ENCODE results near the gene ASTN2.

Gene ASTN2

DNA sequence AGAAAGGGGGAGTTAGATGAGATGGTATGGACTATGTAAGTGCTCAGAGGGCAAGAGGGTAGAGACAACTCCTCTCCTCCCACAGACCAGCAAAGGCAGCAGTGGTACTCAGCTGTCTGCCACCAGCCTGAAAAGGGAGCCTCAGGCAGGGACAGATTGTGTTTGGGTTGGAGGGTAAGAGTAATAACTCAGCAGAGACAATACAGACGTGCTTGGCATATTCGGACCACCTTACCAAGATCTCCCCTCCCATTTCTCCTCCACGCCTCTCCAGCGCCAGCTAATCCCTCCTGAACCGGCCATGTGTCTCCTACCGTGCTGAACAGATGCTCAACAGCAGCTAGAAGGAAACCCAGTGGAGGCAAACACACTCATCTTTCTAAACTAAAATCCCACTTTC is 180.8 kb downstream of the ASTN2 start:
- DNase-seq: no peak

DNA sequence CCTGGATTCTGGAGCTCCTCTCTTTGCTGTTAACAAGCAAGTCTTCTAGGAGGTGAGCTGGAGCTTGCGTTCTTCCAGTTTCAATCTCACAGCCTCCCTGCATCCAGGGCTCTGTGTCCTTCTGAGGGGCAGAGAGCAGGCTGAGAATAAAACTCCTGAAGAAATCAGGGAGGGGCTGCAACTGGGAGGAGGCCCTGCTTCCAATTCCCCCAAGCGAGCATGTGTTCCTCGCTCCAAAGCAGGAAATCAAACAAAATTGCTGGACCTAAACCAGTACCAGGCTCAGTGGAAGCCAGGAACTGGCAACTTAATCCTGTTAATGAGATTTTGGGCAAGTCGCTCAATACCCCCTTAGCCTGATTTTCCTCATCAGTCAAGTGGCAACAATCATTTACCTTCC is 181.8 kb downstream of the ASTN2 start:
- DNase-seq: no peak

DNA sequence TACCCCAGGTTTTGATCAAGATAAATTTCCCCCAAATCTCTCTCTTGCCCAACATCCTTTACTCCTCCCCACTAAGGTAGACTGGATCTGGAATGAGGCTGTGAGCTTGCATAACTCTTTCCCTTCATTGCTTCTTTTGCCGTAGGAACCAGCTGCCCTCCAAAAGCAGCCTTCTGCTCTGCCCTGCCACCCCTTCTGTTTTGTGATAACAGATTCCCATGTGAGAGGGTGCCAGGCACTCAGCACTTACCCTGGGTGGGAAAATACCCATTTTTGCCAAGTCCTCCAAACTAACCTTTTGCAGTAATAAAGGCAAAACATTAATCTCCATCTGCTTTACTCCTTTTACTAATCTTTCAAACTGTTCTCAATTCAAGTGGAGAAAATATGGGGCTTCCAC is 182.6 kb downstream of the ASTN2 start:
- DNase-seq: no peak

DNA sequence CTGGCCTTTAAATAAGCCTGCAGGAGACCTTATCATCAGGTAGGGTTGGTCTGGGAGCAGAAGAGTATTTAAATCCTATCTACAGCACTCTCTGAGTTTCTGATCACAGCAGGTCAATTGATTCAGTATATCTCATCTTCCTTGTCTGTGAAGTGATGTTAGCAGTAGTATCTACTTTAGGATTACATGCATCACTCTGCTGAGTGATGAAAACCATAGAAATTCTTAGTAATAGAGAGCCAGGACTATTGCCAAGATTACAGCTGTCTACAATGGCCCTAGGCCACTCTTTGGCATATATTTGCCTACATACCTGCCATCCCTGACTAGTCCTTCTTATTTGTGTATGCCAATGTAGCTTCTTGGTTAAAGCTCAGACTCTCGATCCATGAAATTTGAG is 183.8 kb downstream of the ASTN2 start:
- no peak for DNase-seq

DNA sequence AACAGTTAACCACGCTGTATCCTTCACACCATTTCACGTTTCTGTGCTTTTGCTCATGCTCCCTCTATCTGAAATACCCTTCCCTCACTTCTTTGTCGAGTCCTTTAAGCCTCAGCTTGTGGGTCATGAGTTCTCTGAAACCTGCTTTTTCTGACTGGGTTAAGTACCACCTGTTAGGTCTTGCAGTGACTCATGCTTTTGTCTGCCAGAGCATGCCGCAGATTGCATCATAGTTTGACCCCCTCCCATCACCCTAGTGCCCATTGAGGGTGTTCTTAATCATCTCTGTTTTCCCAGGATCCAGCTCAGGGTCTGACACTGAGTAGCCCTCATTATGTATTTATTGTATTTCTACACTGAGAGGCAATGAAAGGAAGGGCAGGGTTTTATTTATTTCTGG is 190.2 kb downstream of the ASTN2 start:
- DNase-seq: no peak

DNA sequence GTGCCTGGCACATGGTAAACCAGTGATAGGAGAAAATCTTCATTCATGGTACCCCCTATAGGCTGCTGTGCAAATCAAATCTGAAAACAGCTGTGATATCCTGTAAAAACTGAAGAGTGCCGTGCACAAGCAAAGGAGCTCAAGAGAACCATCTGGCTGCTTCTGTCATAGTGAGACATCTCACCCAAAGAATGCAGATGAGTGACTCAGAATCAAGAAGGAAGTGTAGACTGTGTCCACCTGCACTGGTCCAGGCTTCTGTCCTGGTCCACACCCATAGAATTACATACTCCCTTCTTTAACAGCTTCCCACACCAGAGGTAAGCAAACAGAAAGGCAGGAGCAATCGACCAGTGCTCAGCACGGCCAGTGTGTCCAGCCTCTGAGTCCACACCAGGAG is 195.9 kb downstream of the ASTN2 start:
- no peak for DNase-seq

DNA sequence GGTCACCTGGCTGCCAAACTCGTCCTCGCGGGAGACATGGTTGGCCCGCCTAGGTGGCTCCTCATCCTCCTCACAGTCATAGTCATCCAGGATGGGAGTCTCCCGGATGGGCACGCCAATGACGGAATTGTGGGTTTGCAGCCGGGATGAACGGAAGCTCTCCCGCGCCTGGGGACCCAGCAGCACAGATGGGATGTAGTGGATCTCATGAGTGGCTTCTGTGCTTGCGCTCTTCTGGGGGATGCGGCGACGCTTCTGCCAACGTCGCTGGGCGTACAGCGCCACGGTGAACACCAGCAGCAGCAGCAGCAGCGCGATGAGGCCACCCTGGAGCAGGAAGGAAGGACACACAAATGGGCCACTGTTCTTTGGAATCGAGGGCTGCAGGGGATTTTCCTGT is 200.4 kb downstream of the ASTN2 start:
- no peak for DNase-seq

DNA sequence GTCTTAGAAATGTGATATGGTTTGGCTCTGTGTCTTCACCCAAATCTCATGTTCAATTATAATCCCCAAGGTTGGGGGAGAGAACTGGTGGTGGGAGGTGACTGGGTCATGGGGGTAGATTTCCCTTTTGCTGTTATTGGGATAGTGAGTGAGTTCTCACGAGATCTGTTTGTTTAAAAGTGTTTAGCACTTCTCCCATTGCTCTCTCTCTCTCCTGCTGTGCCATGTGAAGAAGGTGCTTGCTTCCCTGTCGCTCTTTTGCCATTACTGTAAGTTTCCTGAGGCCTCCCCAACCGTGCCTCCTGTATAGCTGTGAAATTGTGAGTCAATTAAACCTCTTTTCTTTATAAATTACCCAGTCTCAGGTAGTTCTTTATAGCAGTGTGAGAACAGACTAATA is 203.6 kb downstream of the ASTN2 start:
- DNase-seq: no peak

DNA sequence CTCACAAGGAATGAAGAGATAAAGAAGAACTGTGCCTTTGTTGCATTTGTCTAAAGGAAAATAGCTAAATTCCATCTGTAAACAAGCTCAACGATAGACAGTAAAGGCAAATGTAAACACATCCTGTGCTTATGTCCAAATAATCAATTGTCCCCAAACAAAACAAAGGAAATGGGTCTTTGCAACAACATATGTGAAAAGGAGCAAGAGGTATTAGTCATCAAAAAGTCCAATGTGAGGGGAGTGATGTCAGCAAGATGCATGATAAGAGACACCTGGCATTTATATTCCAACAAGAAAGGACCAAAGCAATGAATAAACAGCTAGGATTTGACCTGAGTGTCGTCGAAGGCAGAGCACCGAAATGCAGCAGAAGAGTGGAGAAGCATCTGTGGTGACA is 209.1 kb downstream of the ASTN2 start:
- no peak for DNase-seq

DNA sequence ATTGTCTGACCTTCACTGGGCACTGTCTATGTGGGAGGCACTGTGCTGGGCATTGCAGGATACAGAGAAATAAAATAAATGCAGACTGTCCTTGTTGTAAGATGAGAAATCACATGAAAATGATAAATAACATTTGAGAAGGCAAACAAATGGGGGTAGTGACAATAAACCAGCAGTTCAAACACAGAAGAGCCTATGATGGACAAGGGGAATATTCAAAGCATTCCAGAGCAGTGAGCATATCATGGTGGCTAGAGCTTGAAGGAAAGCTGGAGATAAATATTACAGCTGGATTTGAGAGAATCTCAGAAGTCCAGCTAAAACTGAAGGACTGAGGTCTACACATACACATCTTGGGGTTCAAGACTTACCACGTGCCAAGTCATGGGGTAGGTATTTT is 209.9 kb downstream of the ASTN2 start:
- DNase-seq: no peak

DNA sequence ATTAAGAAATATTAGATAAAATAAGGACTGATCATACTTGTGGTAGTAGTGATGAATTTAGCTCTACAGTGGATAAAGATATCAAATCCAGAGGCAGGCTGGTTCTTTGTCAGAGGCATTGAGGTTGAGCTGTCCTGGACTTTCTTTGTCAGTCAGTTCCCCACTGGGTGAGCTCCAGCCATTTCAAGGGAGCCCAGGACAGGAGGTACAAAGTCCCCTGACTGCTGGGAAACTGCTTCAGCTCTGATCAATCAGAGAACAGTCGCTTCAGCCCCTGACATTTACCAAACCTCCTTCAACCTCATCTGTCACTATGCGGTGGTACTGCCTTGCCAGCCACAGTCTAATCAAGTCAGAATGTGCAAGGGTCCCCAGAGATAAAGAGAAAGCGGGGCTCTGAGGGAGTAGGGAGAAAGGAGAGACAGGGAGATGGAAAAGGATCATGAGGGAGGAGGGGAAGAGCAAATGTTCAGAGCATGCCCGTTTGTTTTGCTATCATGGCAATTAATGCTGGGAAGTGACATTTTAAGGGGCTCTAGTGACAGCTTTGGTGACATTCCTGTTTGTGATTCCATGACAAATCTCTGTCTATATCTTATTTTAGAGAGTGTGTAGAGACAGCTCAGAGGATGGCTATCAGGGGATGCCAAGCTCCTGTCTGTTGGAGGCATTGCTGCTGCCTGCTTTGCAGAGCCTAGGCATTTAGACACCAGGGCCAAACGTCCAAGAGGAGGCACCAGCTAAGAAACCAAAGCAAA is 223.2 kb downstream of the ASTN2 start:
- no peak for DNase-seq

DNA sequence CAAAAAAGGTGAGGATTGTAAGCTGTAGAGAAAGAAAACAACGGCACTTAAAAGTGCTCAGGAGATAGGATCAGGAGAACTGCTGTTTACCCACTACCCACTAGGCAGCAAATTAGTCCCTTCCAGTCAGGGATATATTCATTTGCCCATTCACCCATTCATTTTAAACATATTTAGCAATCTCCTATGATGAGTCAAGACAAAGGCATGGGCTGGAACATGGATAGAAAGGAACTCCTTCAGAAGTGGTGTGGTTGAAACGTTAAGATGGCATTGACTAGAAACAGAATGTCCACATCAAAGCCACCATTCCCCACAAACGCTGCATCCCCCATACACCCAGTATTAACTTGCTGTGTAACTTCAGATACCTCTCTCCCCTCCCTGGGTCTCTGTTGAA is 225.7 kb downstream of the ASTN2 start:
- no peak for DNase-seq

DNA sequence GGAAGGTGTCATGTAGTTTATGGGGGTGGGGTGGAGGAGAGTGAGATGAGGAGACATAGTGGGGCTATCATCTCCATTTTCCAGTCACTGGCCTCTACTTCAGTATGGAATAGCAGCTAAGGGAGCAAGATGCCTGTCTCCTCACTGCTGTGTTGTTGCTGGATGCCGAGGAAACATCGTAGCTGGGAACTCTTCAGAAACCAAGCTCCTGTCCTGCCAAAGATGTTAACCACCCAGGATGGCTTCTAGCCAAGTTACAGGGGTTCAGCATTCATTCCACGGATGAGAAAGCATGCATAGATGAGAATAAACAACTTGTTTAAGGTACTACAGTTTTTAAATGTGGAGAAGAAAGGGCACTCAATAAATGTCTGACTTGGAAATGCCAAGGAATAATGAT is 226.5 kb downstream of the ASTN2 start:
- no peak for DNase-seq

DNA sequence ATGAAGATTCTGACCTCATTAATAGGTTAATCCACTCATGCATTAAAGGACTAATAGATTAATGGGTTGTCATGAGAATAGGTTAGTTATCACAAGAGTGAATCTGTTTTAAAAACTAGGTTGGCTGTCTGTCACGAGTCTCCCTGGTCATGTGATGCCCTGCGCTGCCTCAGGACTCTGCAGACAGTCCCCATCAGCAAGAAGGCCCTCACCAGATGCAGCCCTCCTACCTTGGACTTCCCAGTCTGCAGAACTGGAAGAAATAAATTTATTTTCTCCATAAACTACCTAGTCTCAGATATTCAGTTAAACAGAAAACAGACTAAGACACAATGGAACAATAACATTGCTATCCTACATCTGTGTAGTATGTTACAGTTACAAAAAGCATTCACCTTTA is 227.4 kb downstream of the ASTN2 start:
- no peak for DNase-seq

DNA sequence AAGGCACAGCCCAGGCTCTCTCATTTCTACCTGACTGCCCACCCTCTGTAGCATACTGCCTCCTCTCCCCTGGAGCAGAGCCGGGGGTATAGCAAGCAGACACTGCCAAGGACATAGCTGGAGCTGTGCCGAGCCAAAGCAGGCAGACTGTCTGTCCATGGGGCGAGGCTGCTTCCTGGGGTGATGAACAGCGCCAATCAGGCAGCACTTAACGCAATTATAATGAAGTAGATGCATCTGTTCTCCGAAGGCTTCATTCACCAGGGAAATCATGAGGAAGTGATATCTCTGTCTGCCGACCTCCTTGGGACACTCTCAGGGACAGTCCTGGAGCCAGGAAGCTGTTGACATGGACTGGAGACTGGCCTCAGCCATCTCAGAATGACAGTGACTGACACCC is 230.7 kb downstream of the ASTN2 start:
- DNase-seq: no peak

DNA sequence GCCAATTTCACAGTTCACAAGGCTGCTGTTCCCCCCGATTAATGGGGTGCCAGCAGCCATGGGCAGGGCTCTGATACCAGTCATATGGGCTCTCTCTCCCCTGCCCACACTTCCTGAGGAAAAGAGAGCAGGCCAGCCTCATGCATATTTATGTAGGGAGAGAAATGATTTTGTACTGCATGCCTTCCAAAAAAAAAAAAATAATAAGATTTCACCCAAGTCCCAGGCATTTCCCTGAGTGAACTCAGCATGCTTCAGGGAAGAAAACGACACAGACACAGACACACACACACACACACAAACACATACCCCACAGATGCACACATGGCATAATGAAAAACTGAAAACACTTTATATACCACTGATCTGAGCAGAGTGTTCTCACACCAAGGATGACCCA is 232.8 kb downstream of the ASTN2 start:
- DNase-seq: no peak

DNA sequence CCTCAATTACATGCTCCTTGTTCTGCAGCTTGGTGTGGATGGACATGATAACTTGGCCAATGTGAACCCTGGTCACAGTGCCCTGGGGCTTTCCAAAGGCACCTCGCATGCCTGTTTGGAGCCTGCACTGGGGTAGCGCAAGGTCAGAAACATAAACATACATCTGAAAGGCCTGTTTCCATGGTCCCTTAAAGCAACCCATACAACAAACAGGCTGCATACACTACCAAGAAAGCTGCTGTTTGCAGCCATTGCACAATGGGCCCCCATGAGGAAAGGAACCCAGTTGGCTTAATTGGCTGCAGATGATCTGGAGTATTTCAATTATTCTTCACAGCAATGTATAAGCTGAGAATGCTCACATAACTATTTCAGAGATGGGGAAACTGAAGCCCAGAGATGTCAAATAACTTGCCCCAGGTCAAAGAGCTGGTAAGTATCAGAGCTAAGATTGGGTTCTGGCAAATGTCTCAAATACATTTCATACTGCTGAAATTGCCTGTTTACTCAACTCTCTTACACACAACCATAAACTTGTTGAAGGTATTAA is 233.9 kb downstream of the ASTN2 start:
- DNase-seq: no peak

DNA sequence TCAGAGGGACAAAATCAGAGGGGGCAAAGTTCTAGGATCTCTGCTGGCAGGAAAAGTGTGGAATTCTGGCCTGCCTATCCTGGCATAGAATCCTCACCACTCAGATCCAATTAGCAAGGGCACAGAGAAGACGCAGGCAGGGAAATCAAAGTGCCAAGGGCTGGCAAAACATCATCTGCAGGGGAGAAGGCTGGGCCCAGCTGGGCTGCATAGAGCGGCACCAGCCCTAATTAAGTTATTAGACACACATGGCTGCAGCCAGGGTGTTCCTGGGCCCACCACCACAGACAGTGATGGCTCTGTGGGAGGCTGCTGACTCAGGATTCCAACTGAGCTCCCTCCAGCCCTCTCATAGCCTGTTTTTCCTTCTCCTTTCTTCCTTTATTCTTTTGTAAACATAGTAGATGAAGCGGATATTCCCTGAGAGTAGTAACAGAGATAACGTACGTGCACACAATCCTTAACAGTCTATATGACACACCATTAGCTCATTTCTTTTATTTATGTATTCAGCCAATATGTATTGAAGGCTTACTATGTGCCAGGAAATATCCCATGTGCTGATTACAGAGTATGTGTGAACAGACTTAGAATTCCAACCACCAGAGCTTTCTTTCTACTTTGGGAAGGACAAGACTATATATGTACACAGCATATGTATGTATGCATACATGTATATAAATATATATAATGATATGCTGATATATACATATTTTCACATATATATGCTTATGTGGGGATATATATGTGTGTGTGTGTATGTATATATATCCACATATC is 236.1 kb downstream of the ASTN2 start:
- no peak for DNase-seq

DNA sequence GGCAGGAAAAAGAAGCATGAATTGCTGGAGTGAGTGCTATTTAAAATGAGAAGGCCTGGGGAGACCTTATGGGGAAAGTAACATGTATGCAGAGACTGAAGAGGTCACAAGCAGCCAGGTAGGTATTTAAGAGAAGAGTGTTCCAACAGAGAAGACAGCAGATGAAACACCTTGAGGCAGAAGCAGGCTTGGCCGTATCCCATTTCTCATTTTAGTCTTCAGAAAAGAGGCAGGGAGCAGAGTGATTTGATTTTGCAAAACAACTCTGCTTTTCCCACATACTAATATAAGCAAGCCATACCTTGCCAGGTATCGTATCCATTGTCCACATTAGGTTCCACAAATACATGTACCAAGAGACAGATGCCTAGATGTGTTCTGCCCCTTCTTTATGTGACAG is 244.3 kb downstream of the ASTN2 start:
- no peak for DNase-seq

DNA sequence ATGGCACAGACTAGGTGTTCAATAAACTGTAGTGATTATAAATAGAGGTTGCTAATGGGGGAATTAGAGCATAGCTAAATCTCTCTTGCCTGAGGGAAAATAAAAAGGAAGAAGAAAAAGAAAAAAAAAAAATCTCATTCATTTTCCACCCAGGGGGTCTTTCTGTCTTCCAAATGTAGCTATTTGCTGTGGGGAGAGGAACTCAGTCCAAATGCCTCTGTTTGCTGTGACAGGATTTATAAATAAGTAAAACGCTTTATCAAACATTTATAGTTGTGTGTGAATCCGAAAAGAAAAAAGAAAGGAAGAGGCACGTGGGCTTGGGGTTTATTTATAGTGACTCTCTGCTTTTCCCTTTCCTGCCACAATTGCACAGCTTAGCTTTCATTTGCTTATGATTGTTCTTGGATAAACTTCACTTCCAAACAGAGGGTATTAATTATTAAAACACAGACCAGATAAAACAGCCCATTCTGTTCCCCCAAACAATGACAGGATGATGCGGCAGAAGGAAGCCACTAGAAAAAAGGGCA is 245.7 kb downstream of the ASTN2 start:
- DNase-seq: no peak

DNA sequence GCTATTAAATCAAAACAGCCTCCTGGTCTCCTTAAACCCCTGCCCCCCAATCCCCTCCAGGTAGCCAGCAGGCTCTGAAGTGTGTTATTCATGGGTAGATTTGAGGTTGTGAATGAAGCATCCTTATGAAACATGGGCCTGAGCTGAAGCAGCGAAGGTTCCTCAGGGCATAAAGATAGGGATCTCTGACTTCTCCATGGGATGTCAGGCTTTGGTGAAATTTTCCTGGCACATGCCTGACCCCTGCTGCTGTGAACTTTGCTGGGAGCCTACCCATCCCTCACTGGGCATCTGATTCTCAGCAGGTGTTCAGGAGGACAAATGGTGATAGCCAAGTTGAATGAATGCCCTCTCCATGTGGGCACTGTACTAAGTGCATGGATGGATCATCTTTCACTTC is 250.3 kb downstream of the ASTN2 start:
- DNase-seq: no peak

DNA sequence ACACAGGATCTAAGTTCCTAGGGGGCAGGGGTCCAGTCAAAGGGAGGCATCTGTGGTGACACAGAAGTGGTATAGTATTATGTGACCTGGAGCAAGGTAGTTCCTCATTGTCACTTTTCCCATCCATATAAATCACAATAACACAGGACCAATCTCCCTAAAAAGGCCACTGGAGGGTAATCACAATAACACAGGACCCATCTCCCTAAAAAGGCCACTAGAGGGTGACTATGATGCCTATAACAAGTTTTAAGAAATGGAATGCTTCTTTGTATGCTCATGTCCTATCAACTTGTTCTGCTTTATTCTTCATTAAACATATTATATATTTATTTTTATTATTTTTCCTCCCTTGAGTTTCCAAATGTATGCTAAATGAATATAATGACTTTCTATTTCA is 254.6 kb downstream of the ASTN2 start:
- DNase-seq: no peak

DNA sequence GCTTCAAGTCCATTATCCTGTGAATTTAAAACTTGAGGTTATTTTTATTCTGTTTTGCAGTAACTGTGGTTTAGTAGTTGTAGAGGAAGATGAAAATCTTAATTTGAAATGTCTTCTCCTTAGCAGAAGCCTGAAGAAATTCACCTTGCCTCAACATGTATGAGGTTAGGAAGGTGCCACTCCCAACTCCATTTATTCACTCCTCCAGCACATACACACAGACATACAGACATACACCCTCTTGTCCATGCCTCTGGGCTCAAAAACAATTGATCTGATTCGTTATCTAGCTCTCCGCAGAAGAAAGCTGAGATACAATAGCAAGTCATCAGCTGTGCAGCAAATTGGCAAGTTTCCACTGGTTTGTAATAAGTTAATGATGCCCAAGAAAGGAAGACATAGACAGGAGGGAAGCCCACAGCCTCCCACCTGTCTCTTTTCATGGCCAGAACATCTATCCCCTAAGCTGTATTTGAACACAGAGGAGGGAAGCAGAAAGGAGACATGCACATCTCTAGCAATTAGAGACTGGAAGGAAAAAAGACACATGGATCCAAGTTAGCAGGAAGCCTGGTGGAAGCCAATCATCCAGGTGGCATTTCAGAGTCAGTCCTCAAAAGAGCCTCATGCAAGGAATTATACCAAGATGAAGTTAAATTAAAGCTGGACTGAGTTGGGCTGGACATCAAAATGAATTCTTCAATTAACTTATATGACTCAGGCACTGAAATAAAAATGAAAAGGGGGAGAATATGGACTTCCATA is 257.9 kb downstream of the ASTN2 start:
- no peak for DNase-seq

Data from T-helper 9 cell (primary cell).